SK-N-SH (cell line): Measurements from ENCODE around the gene PTEN. TPM values are rescaled to one million over a fixed set of nuclear protein-coding genes. Genes with fewer than 3 reads are reported as not detected.
A peak's percentile ranks its signal among the peaks of the same experiment; 100 is the strongest.

Source experiments
- ELF1 ChIP-seq: IDR thresholded peaks from 2 replicates; pipeline ENCODE4 v1.4.0; 2012
- FOSL2 ChIP-seq: IDR thresholded peaks from 2 replicates; pipeline ENCODE4 v1.4.0; 2012; ENCODE audit warnings: low read depth, mild to moderate bottlenecking, moderate library complexity, borderline replicate concordance
- FOXJ3 ChIP-seq: sonication (generic); formaldehyde crosslinking; IDR thresholded peaks from 2 replicates; pipeline ENCODE4 v1.5.1; 2020; ENCODE audit warnings: mild to moderate bottlenecking, missing genetic modification reagents
- FOXM1 ChIP-seq: IDR thresholded peaks from 2 replicates; pipeline ENCODE4 v1.4.0; 2012; ENCODE audit warnings: low read depth, mild to moderate bottlenecking
- GABPA ChIP-seq: IDR thresholded peaks from 2 replicates; pipeline ENCODE4 v1.4.0; 2012; ENCODE audit warnings: low read depth, mild to moderate bottlenecking
- MXI1 ChIP-seq: IDR thresholded peaks from 2 replicates; pipeline ENCODE4 v1.6.1; 2012; ENCODE audit warnings: mild to moderate bottlenecking, low read depth, low read length, improper control_type of control experiment
- NFIC ChIP-seq: IDR thresholded peaks from 2 replicates; pipeline ENCODE4 v1.4.0; 2012; ENCODE audit warnings: borderline replicate concordance
- RAD21 ChIP-seq: IDR thresholded peaks from 2 replicates; pipeline ENCODE4 v1.6.1; 2012; ENCODE audit warnings: mild to moderate bottlenecking, low read length
- RCOR1 ChIP-seq: fragments of 150-350 bp; IDR thresholded peaks from 2 replicates; pipeline ENCODE4 v1.6.1; 2017; ENCODE audit warnings: antibody characterized with exemption, low read length
- RFX5 ChIP-seq: IDR thresholded peaks from 2 replicates; pipeline ENCODE4 v1.6.1; 2012; ENCODE audit warnings: mild to moderate bottlenecking, improper control_type of control experiment, low read length
- RXRA ChIP-seq: IDR thresholded peaks from 2 replicates; pipeline ENCODE4 v1.4.0; 2012; ENCODE audit warnings: low read depth, mild to moderate bottlenecking, borderline replicate concordance
- SIN3A ChIP-seq: IDR thresholded peaks from 2 replicates; pipeline ENCODE4 v1.6.1; 2012; ENCODE audit warnings: low read depth, mild to moderate bottlenecking, low read length, moderate library complexity, borderline replicate concordance
- TAF1 ChIP-seq: IDR thresholded peaks from 2 replicates; pipeline ENCODE4 v1.6.1; 2012; ENCODE audit warnings: low read depth, mild to moderate bottlenecking, low read length, moderate library complexity, borderline replicate concordance
- TEAD4 ChIP-seq: IDR thresholded peaks from 2 replicates; pipeline ENCODE4 v1.4.0; 2012; ENCODE audit warnings: mild to moderate bottlenecking, borderline replicate concordance; ENCODE audit not compliant: insufficient read depth
- YY1 ChIP-seq: IDR thresholded peaks from 2 replicates; pipeline ENCODE4 v1.4.0; 2012; ENCODE audit warnings: low read depth, mild to moderate bottlenecking
- polyA plus RNA-seq, 3 experiments: library from polyadenylated mRNA; depleted of rRNA; stranded (reverse); fragments of >200 nt; gene quantifications; 2 replicates each; pipeline ENCODE4 v1.2.3, GENCODE V29; 2012
- TF ChIP-seq, protein P1 (sequence below): fragments of 150-350 bp; IDR thresholded peaks from 2 replicates; pipeline ENCODE4 v1.6.1; 2017; ENCODE audit warnings: antibody characterized with exemption, low read length, low read depth, borderline replicate concordance
- TF ChIP-seq, protein P2 (sequence below): IDR thresholded peaks from 2 replicates; pipeline ENCODE4 v1.6.1; 2012; ENCODE audit warnings: mild to moderate bottlenecking, low read depth, low read length, moderate library complexity
- TF ChIP-seq, protein P3 (sequence below): IDR thresholded peaks from 2 replicates; pipeline ENCODE4 v1.4.0; 2012; ENCODE audit warnings: low read depth, borderline replicate concordance
- TF ChIP-seq, protein P4 (sequence below): fragments of 150-350 bp; IDR thresholded peaks from 2 replicates; pipeline ENCODE4 v1.6.1; 2016; ENCODE audit warnings: mild to moderate bottlenecking, low read depth, low read length
- TF ChIP-seq, protein P5 (sequence below): IDR thresholded peaks from 2 replicates; pipeline ENCODE4 v1.4.0; 2012; ENCODE audit warnings: low read depth, borderline replicate concordance

PTEN gene
- polyA plus RNA-seq, 1 of the 3 experiments (the other 2 are of a cell fraction), result 12.8 TPM

DNA sequence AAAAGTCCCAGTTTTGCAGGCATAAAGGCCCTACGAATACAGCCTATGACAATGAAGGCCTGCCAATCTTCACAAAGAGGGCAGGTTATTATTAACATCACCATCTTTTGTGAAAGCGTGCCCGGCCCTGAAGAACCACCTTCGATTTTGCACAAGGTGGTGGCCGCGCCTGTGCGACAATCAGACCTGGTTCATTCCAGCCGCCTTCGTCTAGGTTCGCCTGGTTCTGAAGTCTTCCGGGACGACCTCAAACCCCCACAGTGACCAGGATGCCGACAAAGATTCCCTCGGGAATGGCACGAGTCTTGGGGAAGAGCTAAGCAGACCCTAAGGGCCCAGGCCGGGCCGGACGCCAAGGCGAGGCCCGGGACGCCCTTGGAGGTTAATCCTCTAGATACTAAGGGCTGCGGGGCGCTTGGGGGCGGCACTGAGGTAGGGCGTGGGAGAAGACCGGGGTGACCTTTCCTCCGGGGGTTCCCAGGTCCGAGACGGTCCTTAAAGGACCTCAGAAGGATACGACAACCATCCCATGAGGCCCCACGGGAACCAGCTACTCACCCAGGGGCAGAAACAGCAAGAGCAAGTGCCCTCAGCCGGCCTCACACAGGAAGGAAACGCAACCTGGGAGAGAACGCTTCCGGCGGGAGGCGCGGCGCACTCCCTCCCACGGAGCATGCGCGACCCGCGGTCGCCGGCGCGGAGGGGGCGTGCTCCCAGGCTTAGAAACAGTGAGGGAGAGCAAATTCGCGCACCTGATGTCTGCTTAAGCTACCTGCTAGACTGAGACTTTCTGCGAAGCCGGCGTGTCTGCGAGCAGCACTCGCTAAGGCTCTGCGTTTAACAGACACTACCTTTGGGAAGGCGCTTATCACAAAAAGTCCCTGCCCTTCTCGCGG, 45.6 kb upstream of the PTEN start, which contains the start of gene ATAD1 (continued):
- TF ChIP-seq, protein P1, sequence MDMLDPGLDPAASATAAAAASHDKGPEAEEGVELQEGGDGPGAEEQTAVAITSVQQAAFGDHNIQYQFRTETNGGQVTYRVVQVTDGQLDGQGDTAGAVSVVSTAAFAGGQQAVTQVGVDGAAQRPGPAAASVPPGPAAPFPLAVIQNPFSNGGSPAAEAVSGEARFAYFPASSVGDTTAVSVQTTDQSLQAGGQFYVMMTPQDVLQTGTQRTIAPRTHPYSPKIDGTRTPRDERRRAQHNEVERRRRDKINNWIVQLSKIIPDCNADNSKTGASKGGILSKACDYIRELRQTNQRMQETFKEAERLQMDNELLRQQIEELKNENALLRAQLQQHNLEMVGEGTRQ, result no peak
- TF ChIP-seq YY1, result no peak
- no peak for TF ChIP-seq NFIC
- no peak for TF ChIP-seq FOXM1
- TF ChIP-seq GABPA, result peak; percentile 96
- TF ChIP-seq, protein P2, sequence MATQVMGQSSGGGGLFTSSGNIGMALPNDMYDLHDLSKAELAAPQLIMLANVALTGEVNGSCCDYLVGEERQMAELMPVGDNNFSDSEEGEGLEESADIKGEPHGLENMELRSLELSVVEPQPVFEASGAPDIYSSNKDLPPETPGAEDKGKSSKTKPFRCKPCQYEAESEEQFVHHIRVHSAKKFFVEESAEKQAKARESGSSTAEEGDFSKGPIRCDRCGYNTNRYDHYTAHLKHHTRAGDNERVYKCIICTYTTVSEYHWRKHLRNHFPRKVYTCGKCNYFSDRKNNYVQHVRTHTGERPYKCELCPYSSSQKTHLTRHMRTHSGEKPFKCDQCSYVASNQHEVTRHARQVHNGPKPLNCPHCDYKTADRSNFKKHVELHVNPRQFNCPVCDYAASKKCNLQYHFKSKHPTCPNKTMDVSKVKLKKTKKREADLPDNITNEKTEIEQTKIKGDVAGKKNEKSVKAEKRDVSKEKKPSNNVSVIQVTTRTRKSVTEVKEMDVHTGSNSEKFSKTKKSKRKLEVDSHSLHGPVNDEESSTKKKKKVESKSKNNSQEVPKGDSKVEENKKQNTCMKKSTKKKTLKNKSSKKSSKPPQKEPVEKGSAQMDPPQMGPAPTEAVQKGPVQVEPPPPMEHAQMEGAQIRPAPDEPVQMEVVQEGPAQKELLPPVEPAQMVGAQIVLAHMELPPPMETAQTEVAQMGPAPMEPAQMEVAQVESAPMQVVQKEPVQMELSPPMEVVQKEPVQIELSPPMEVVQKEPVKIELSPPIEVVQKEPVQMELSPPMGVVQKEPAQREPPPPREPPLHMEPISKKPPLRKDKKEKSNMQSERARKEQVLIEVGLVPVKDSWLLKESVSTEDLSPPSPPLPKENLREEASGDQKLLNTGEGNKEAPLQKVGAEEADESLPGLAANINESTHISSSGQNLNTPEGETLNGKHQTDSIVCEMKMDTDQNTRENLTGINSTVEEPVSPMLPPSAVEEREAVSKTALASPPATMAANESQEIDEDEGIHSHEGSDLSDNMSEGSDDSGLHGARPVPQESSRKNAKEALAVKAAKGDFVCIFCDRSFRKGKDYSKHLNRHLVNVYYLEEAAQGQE, result no peak
- TF ChIP-seq, protein P3, sequence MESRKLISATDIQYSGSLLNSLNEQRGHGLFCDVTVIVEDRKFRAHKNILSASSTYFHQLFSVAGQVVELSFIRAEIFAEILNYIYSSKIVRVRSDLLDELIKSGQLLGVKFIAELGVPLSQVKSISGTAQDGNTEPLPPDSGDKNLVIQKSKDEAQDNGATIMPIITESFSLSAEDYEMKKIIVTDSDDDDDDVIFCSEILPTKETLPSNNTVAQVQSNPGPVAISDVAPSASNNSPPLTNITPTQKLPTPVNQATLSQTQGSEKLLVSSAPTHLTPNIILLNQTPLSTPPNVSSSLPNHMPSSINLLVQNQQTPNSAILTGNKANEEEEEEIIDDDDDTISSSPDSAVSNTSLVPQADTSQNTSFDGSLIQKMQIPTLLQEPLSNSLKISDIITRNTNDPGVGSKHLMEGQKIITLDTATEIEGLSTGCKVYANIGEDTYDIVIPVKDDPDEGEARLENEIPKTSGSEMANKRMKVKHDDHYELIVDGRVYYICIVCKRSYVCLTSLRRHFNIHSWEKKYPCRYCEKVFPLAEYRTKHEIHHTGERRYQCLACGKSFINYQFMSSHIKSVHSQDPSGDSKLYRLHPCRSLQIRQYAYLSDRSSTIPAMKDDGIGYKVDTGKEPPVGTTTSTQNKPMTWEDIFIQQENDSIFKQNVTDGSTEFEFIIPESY, result no peak
- TF ChIP-seq TEAD4, result no peak
- TF ChIP-seq RCOR1, result peak; percentile 5; the same call in 1 of the 2 replicates
- TF ChIP-seq FOXJ3 (CRISPR knock-in tag), result no peak
- TF ChIP-seq SIN3A, result no peak
- TF ChIP-seq MXI1, result peak; percentile 80
- TF ChIP-seq, protein P4, sequence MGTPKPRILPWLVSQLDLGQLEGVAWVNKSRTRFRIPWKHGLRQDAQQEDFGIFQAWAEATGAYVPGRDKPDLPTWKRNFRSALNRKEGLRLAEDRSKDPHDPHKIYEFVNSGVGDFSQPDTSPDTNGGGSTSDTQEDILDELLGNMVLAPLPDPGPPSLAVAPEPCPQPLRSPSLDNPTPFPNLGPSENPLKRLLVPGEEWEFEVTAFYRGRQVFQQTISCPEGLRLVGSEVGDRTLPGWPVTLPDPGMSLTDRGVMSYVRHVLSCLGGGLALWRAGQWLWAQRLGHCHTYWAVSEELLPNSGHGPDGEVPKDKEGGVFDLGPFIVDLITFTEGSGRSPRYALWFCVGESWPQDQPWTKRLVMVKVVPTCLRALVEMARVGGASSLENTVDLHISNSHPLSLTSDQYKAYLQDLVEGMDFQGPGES, result no peak
- peak; percentile 89 for TF ChIP-seq TAF1
- TF ChIP-seq RXRA, result no peak; the same call in 1 of the 2 replicates
- no peak for TF ChIP-seq FOSL2
- TF ChIP-seq RFX5, result no peak
- TF ChIP-seq, protein P5, sequence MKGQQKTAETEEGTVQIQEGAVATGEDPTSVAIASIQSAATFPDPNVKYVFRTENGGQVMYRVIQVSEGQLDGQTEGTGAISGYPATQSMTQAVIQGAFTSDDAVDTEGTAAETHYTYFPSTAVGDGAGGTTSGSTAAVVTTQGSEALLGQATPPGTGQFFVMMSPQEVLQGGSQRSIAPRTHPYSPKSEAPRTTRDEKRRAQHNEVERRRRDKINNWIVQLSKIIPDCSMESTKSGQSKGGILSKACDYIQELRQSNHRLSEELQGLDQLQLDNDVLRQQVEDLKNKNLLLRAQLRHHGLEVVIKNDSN, result no peak
- TF ChIP-seq RAD21, result no peak
- 0 out of 2 replicates have a peak, but pooled peaks have one; percentile 2 for TF ChIP-seq ELF1
